GM23248 (cell line): Measurements from ENCODE around the gene PCNX4.

Experiments used
- EZH2 ChIP-seq: fragments of 200-600 bp; sonication (generic); IDR thresholded peaks from 2 replicates; pipeline ENCODE4 v1.6.1; 2018; ENCODE audit warnings: antibody characterized with exemption, mild to moderate bottlenecking; ENCODE audit not compliant: insufficient read depth, poor library complexity, severe bottlenecking
- EZH2phosphoT487 ChIP-seq: fragments of 200-600 bp; sonication (generic); IDR thresholded peaks from 2 replicates; pipeline ENCODE4 v1.6.1; 2018; ENCODE audit warnings: antibody characterized with exemption, moderate library complexity, mild to moderate bottlenecking, low read depth; ENCODE audit not compliant: insufficient read depth

GRCh38 chr14:60093606-60094005 is 1.9 kb downstream of the PCNX4 start:
- TF ChIP-seq EZH2phosphoT487 (no peak), EZH2 (no peak)
